Measurements from ENCODE around the gene SMCHD1.
A peak's percentile ranks its signal among the peaks of the same experiment; 100 is the strongest.

Gene SMCHD1

GRCh38 chr18:2655178-2655953 is at the start of gene SMCHD1:
Gene SMCHD1, plus strand, starts transcription at chr18:2655726. Its CDS starts 350 bp downstream, at chr18:2656076.
- DNase-seq (ENCODE audit: low spot score), result peak; percentile 99

- DNase-seq (ENCODE audit: low spot score), result no peak
Measured at GRCh38 chr18:2606335-2606734, 49.2 kb upstream of the SMCHD1 start.

DNA sequence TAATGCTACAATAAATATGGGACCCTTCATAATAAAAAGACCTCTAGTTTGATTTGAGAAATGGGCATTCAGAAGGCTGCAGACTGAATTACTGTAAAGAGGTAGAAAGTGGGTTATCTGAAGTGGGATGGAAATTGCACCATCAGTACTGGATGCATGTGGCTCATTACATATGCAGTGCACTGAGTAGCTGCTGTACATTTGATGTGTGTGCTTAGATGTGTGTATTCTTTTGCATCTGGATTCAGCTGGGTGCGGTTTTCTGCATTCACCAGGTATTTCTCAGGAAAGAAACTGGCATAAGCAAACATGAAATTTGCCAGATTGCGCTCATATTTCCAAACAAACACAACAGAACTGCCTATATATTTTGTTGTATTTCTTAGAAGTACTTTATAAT is 45.9 kb upstream of the SMCHD1 start:
- no peak for DNase-seq (ENCODE audit: low spot score)

- no peak for DNase-seq (ENCODE audit: low spot score)
Measured at GRCh38 chr18:2610549-2610948, 45.0 kb upstream of the SMCHD1 start.

GRCh38 chr18:2612996-2613395 is 42.5 kb upstream of the SMCHD1 start:
- DNase-seq (ENCODE audit: low spot score), result no peak

DNA sequence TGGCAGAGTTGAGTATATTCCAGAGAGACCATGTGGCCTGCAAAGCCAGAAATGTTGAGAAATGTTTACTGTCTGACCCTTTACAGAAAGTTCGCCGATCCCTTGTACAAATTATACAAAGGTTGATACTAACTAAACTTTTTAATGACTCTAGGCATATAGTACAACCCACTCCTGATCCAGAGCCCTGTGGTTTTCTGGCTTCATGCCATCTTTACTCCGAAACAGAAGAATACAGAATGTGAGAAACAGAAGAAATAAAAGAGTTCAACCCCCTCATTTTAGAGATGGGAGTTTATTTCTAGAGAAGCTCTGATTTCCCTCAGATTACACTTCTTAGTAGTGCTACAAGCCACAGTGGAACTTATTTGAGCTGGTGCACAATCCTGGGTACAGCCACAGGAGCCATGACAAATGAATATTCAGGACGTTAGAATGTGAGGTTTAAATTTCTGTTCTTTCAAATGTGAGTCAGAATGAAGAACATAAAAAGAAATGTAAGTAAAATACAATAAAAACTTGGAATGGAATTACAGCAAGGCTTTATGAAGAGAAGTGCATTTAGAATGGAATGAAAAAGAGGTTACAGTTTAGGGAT is 38.0 kb upstream of the SMCHD1 start:
- DNase-seq (ENCODE audit: low spot score), result no peak

GRCh38 chr18:2618009-2618408 is 37.5 kb upstream of the SMCHD1 start:
- DNase-seq (ENCODE audit: low spot score), result no peak

DNA sequence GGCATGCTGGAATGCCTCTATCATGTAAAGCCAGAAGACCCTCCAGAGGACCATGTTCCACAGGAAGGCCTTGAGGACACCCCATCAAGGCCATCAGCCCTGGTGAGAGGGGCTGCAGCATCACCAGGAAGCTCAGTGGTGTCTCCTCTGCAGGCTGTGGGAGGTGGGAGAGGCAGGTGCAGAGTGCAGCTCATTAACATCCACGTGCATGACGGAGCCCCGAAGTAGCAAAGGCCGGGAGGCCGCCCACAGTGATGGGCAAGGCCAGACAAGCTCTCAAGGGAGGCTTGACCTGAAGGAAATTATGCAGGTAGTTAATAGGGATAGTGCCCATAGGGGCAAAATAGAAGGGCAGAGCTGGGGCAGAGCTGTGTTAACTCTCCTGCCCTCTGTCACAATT is 30.3 kb upstream of the SMCHD1 start:
- no peak for DNase-seq (ENCODE audit: low spot score)

- no peak for DNase-seq (ENCODE audit: low spot score)
Measured at GRCh38 chr18:2627821-2628276, 27.7 kb upstream of the SMCHD1 start.

- DNase-seq (ENCODE audit: low spot score), result no peak
Measured at GRCh38 chr18:2629003-2629402, 26.5 kb upstream of the SMCHD1 start.

GRCh38 chr18:2635586-2635985 is 19.9 kb upstream of the SMCHD1 start:
- no peak for DNase-seq (ENCODE audit: low spot score)

DNA sequence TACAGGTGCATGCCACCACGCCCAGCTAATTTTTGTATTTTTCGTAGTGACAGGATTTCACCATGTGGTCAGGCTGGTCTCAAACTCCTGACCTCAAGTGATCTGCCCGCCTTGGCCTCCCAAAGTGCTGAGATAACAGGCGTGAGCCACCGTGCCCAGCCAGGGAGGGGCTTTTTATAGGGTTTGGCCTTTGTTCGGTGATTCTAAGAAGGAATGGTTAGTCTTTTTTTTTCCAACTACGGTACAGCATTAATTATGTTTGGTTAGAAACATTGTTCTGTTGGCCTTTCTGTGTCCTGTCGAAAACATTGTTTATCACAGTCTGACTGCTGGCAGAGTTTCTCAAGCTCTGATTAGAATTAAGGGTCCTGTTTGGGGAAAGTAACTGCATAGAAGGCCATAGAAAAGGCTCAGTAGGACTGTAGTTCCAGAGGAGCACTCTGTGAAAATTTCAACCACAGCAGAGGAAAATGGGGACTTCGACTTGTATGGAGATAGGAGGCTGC is 19.3 kb upstream of the SMCHD1 start:
- DNase-seq (ENCODE audit: low spot score), result no peak

- DNase-seq (ENCODE audit: low spot score), result no peak
Measured at GRCh38 chr18:2641638-2642037, 13.9 kb upstream of the SMCHD1 start.

GRCh38 chr18:2642771-2643170 is 12.8 kb upstream of the SMCHD1 start:
- DNase-seq (ENCODE audit: low spot score), result no peak

DNA sequence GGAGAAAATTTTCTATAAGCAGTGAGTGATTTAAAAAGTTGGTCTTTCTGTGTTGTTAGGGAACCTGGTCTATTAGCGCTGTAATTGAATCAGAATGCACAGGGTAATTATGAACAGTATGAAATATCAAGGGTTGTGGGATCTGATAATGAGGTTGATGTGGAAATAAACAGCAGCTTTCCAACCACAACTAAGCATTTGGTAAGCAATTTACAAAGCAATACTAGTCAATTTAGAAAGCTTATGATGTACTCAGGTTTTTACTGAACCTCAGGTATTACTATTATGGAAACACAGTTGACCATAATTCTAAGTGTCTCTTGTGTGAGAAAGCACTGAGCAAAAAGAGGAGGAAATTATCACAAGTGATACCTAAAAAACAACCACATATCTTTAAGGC is 11.0 kb upstream of the SMCHD1 start:
- DNase-seq (ENCODE audit: low spot score), result no peak

- no peak for DNase-seq (ENCODE audit: low spot score)
Measured at GRCh38 chr18:2651981-2652380, 3.5 kb upstream of the SMCHD1 start.

GRCh38 chr18:2653467-2653866 is 2.1 kb upstream of the SMCHD1 start:
- DNase-seq (ENCODE audit: low spot score), result no peak

GRCh38 chr18:2654169-2654927 is 1.2 kb upstream of the SMCHD1 start:
- DNase-seq (ENCODE audit: low spot score), result no peak

GRCh38 chr18:2654928-2655177 is 673 bp upstream of the SMCHD1 start:
- peak; percentile 84 for DNase-seq (ENCODE audit: low spot score)

DNA sequence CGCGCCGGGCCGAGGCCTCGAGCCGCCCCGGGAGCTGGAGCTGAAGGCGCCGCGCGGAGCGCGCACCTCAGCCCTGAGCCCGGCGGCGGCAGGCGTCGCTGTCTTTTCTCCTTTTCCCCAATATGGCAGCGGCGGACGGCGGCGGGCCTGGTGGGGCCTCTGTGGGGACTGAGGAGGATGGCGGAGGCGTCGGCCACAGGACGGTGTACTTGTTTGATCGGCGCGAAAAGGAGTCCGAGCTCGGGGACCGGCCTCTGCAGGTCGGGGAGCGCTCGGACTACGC is 369 bp downstream of the SMCHD1 start:
- no peak for DNase-seq (ENCODE audit: low spot score)

DNA sequence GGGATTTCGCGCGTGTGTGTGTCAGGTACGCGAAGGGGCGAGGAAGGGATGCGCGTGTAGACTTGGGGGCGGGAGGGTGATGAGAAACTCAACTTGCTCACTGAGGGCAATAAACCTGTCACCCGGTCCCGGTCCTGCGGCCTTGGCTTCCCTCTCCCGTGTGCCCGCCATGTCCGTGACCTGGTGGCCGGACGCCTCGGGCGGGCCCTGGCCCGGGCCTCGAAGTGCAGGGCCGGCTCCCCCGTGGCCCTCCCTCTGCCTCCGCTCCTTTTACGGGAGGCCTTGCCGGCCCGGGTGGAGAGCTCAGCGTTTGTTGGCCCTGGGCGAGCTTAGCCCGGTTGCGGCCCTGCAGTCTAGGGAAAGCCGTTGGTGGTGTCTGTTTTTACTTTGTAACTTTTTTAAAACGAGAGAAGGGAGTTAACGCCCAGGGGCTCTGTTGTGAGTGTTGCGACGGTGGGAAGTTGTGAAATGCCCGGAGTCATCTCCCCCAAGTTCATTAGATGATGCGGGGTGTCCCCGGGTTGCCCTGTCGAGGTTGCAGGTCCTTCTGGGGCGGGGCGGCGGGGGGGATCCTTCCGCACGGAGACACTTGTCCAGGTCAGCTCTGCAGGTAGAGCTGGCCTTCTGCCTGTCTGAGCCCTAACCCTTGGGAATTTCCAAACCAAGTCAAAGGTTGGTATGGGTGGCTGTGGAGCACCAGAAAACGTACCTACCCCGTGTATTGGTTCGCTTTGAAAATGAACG is 883 bp downstream of the SMCHD1 start:
- peak; percentile 78 for DNase-seq (ENCODE audit: low spot score)

- no peak for DNase-seq (ENCODE audit: low spot score)
Measured at GRCh38 chr18:2656981-2657512, 1.5 kb downstream of the SMCHD1 start.
